Neural progenitor cell (in vitro differentiated cells): ENCODE data around the gene SLC25A48.
A peak's percentile ranks its signal among the peaks of the same experiment; 100 is the strongest.

ENCODE experiments used
- EZH2 ChIP-seq: fragments of 200-600 bp; sonication (generic); IDR thresholded peaks from 2 replicates; pipeline ENCODE4 v1.6.1; 2017; ENCODE audit warnings: antibody characterized with exemption, mild to moderate bottlenecking, moderate library complexity
- TF ChIP-seq, protein P1 (sequence below): fragments of 200-600 bp; sonication (generic); IDR thresholded peaks from 2 replicates; pipeline ENCODE4 v1.5.1; 2017; ENCODE audit warnings: antibody characterized with exemption, mild to moderate bottlenecking

DNA sequence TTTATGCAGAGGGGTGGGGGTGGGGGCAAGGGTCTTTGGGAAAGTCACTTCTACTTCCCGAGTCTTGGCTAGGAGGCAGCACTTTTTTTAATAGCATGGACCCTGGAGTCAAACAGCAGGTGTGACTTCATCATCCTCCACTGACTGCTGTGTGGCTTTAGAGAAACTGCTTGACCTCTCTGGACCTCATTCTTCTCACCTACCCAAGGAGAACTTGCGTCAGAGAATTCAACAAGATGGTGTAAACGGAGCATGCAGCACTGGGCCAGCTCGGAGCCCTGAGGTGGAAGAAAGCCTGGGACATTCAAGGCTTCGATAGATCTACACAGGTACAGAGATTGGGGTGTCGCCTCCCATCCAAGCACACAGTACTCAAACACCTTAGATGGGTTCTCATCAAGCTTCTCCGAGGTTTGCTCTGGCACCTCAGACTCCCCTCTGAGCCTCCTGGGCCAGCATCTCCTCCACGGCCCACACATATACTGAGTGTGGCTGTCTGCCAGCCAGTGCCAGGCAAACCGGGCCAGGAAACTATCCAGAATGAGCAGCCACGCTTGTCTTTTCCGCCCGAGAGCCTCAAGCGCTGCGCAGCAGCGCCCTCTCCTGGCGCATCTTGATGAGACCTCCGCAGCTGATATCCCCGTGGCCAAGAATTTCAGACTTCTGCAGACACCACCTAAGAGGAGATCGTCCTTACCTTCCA lies 4.6 kb upstream of the SLC25A48 start:
- TF ChIP-seq, protein P1, sequence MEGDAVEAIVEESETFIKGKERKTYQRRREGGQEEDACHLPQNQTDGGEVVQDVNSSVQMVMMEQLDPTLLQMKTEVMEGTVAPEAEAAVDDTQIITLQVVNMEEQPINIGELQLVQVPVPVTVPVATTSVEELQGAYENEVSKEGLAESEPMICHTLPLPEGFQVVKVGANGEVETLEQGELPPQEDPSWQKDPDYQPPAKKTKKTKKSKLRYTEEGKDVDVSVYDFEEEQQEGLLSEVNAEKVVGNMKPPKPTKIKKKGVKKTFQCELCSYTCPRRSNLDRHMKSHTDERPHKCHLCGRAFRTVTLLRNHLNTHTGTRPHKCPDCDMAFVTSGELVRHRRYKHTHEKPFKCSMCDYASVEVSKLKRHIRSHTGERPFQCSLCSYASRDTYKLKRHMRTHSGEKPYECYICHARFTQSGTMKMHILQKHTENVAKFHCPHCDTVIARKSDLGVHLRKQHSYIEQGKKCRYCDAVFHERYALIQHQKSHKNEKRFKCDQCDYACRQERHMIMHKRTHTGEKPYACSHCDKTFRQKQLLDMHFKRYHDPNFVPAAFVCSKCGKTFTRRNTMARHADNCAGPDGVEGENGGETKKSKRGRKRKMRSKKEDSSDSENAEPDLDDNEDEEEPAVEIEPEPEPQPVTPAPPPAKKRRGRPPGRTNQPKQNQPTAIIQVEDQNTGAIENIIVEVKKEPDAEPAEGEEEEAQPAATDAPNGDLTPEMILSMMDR, result peak; percentile 90
- no peak for TF ChIP-seq EZH2
